GM12878 (cell line): ENCODE measurements around the gene WNT5B. TPM values are rescaled to one million over a fixed set of nuclear protein-coding genes. Genes with fewer than 3 reads are reported as not detected.

Experiments used
- ATF2 ChIP-seq: IDR thresholded peaks from 2 replicates; pipeline ENCODE4 v1.6.1; 2012; ENCODE audit warnings: low read length, inconsistent platforms
- E4F1 ChIP-seq: fragments of 450-650 bp; IDR thresholded peaks from 2 replicates; pipeline ENCODE4 v1.6.1; 2018; ENCODE audit warnings: borderline replicate concordance, mild to moderate bottlenecking; ENCODE audit not compliant: partially characterized antibody
- HDAC6 ChIP-seq: fragments of 200-600 bp; sonication (generic); IDR thresholded peaks from one replicate; pipeline ENCODE4 v1.8.0; 2017; ENCODE audit warnings: antibody characterized with exemption; ENCODE audit not compliant: unreplicated experiment
- JUNB ChIP-seq: IDR thresholded peaks from 2 replicates; pipeline ENCODE4 v1.6.1; 2016; ENCODE audit warnings: antibody characterized with exemption, mild to moderate bottlenecking
- MYB ChIP-seq: fragments of 150-350 bp; IDR thresholded peaks from 2 replicates; pipeline ENCODE4 v1.6.1; 2014; ENCODE audit warnings: mild to moderate bottlenecking, low read depth, low read length, borderline replicate concordance
- MYC ChIP-seq: IDR thresholded peaks from 2 replicates; pipeline ENCODE4 v1.6.1; 2011; ENCODE audit warnings: mild to moderate bottlenecking, low read length, moderate library complexity, inconsistent platforms; ENCODE audit not compliant: insufficient read depth, insufficient replicate concordance, insufficient read length, severe bottlenecking
- NR2C2 ChIP-seq: IDR thresholded peaks from 2 replicates; pipeline ENCODE4 v1.6.1; 2011; ENCODE audit warnings: borderline replicate concordance, low read depth; ENCODE audit not compliant: control insufficient read depth, insufficient read length
- SUZ12 ChIP-seq: fragments of 200-600 bp; sonication (generic); IDR thresholded peaks from one replicate; pipeline ENCODE4 v1.6.1; 2018; ENCODE audit warnings: antibody characterized with exemption, mild to moderate bottlenecking; ENCODE audit not compliant: unreplicated experiment
- polyA plus RNA-seq, 11 experiments: library from polyadenylated mRNA; depleted of rRNA in 4 of 11; unstranded in 6 of 11; stranded (reverse) in 5 of 11; fragments of >200 nt; fragmentation: Nextera tagmentation in 4 of 11; fragmentation: Illumina TruSeq in 1 of 11; extraction: Ambion mirVana in 4 of 11; extraction: Trizol in 1 of 11; gene quantifications; 1 replicate in 1 of 11; 2 replicates in 10 of 11; pipeline versions ENCODE4 v1.2.1 to v1.2.3, GENCODE V29; 2011 to 2016; ENCODE audit warnings: inconsistent platforms in 2 of 11, missing spikeins in 2 of 11, low read depth in 1 of 11
- total RNA-seq, 4 experiments: library from RNA; depleted of rRNA in 3 of 4; stranded (reverse); fragments of >200 nt in 3 of 4; fragmentation: Illumina TruSeq in 1 of 4; extraction: Trizol in 1 of 4; gene quantifications; 2 replicates each; pipeline versions ENCODE4 v1.2.1 to v1.2.3, GENCODE V29; 2013 to 2021

Gene WNT5B
- total and polyA plus RNA-seq, 10 of the 15 experiments (the other 5 are each of a cell fraction or from before 2014, with no cell fraction given): 0.45 to 18.3 (median 5.4) TPM

GRCh38 chr12:1633459-1633858 lies 4.4 kb downstream of the WNT5B start (continued):
- TF ChIP-seq E4F1 (no peak), NR2C2 (no peak), JUNB (no peak), SUZ12 (no peak), MYB (no peak), MYC (no peak), HDAC6 (no peak), ATF2 (no peak)
- TF ChIP-seq, all 136 proteins: peak for 0
